Stimulated activated CD4-positive, alpha-beta T cell treated with anti-CD3 and anti-CD28 coated beads, TNF-alpha, amount 100 ng/mL, for 48 hours (primary cell): ENCODE data around the gene TMEM161A.
A peak's percentile ranks its signal among the peaks of the same experiment; 100 is the strongest.
"Not testable (repeated sequence)": the region's sequence is repeated elsewhere in the genome, so short reads cannot be mapped to it uniquely, and the experiment has no call there.

Source experiments
- DNase-seq, 3 donors: peaks; one replicate each; pipeline ENCODE4 v3.0.0-alpha.2; 2020; ENCODE audit warnings: low read depth in 3 of 3

Gene TMEM161A

GRCh38 chr19:19155495-19156219 is 17.4 kb upstream of the TMEM161A start:
- DNase-seq = no peak

- no peak for DNase-seq
Observed at GRCh38 chr19:19154768-19155494, 16.7 kb upstream of the TMEM161A start.

- DNase-seq = no peak
Observed at GRCh38 chr19:19152668-19153384, 14.5 kb upstream of the TMEM161A start.

- DNase-seq = no peak
Observed at GRCh38 chr19:19151418-19151817, 13.1 kb upstream of the TMEM161A start.

- no peak for DNase-seq
Observed at GRCh38 chr19:19149435-19149834, 11.2 kb upstream of the TMEM161A start.

GRCh38 chr19:19148504-19148903 is 10.2 kb upstream of the TMEM161A start:
- DNase-seq = not testable (repeated sequence)

- DNase-seq = no peak
Observed at GRCh38 chr19:19147344-19147743, 9.1 kb upstream of the TMEM161A start.

GRCh38 chr19:19146865-19147264 is 8.6 kb upstream of the TMEM161A start:
- no peak for DNase-seq

GRCh38 chr19:19145684-19146608 is 7.7 kb upstream of the TMEM161A start:
- peak; percentile 74 to 85 (median 82) for DNase-seq

GRCh38 chr19:19145281-19145680 is 7.0 kb upstream of the TMEM161A start:
- DNase-seq = no peak

GRCh38 chr19:19142347-19142746 is 4.1 kb upstream of the TMEM161A start:
- no peak for DNase-seq

- no peak for DNase-seq
Observed at GRCh38 chr19:19140476-19140875, 2.2 kb upstream of the TMEM161A start.

- DNase-seq = no peak
Observed at GRCh38 chr19:19139876-19140229, 1.6 kb upstream of the TMEM161A start.

GRCh38 chr19:19137556-19138108 is 646 bp downstream of the TMEM161A start:
- no peak for DNase-seq

- DNase-seq = not testable (repeated sequence)
Observed at GRCh38 chr19:19135713-19136112, 2.6 kb downstream of the TMEM161A start.

GRCh38 chr19:19134687-19135158 is 3.6 kb downstream of the TMEM161A start:
- peak in 1 of 3 donors; percentile 35 for DNase-seq

GRCh38 chr19:19133985-19134384 is 4.3 kb downstream of the TMEM161A start:
- DNase-seq = no peak

- no peak for DNase-seq
Observed at GRCh38 chr19:19132912-19133311, 5.4 kb downstream of the TMEM161A start.

- no peak for DNase-seq
Observed at GRCh38 chr19:19131989-19132388, 6.3 kb downstream of the TMEM161A start.

GRCh38 chr19:19126102-19126501 is 12.2 kb downstream of the TMEM161A start:
- DNase-seq = no peak

- no peak for DNase-seq
Observed at GRCh38 chr19:19123386-19123785, 14.9 kb downstream of the TMEM161A start.
